Breast epithelium (tissue), 4 donors: Measurements from ENCODE around the gene PLD1. TPM values are rescaled to one million over a fixed set of nuclear protein-coding genes. Genes with fewer than 3 reads are reported as not detected.

Source experiments
- DNase-seq, 2 donors: peaks; one replicate each; pipeline ENCODE4 v3.0.0-alpha.2; 2019; ENCODE audit warnings: low spot score in 2 of 2
- H3K27ac ChIP-seq, 2 donors: fragments of 200-600 bp; sonication (generic) in 1 of 2; one replicate each; pipeline ENCODE4 v1.5.1; 2016 to 2019; ENCODE audit warnings: mild to moderate bottlenecking in 1 of 2
- H3K27me3 ChIP-seq, 2 donors: fragments of 200-600 bp; sonication (generic) in 1 of 2; one replicate each; pipeline versions ENCODE4 v1.5.1 to v1.6.0; 2017 to 2019; ENCODE audit warnings: control low read depth in 1 of 2, mild to moderate bottlenecking in 1 of 2
- H3K36me3 ChIP-seq: fragments of 200-600 bp; one replicate; pipeline ENCODE4 v1.5.1; 2019
- H3K4me1 ChIP-seq, 2 donors: fragments of 200-600 bp; sonication (generic); one replicate each; pipeline ENCODE4 v1.5.1; 2016 to 2019; ENCODE audit warnings: control low read depth in 1 of 2
- H3K4me3 ChIP-seq, 3 donors: fragments of 200-600 bp; sonication (generic); 1 replicate in 2 of 3; 2 replicates in 1 of 3; pipeline ENCODE4 v1.5.1; 2016 to 2019; ENCODE audit warnings: mild to moderate bottlenecking in 3 of 3, moderate library complexity in 2 of 3
- H3K9me3 ChIP-seq, 2 donors: fragments of 200-600 bp; sonication (generic) in 1 of 2; one replicate each; pipeline ENCODE4 v1.5.1; 2016 to 2019; ENCODE audit warnings: control low read depth in 1 of 2
- CTCF ChIP-seq, 3 donors: fragments of 450-650 bp; IDR thresholded peaks; one replicate each; pipeline ENCODE4 v1.5.1; 2016 to 2017; ENCODE audit warnings: antibody characterized with exemption in 3 of 3, mild to moderate bottlenecking in 3 of 3, moderate library complexity in 3 of 3
- POLR2A ChIP-seq: fragments of 450-650 bp; IDR thresholded peaks from one replicate; pipeline ENCODE4 v1.6.1; 2016; ENCODE audit warnings: antibody characterized with exemption, mild to moderate bottlenecking, moderate library complexity
- POLR2AphosphoS5 ChIP-seq, 3 donors: sonication (generic); formaldehyde crosslinking; IDR thresholded peaks; one replicate each; pipeline ENCODE4 v1.6.1; 2017; ENCODE audit warnings: antibody characterized with exemption in 3 of 3
- intact Hi-C: fragments of 100-400 bp; cut with DNase I; formaldehyde crosslinking; loops from one replicate; pipeline ENCODE4 v1.15.1; 2023; ENCODE audit warnings: low total_unique reads
- total RNA-seq, 3 donors: library from RNA; depleted of rRNA; stranded (reverse); fragments of >200 nt; gene quantifications; one replicate each; pipeline ENCODE4 v1.1.0, GENCODE V29; 2016

Gene PLD1
- total RNA-seq, 3 donors from 2014 or later: 21.1 to 36.9 (median 24.9) TPM

GRCh38 chr3:171850960-171851659 lies 40.8 kb upstream of the PLD1 start:
- Histone ChIP-seq H3K4me1 (no peaks in the 10 kb centered on the region), H3K4me3 (no peak overlapping the region), H3K9me3 (peaks cover 0 to 7% of the 10 kb centered on the region in 2 donors), H3K27ac (no peak overlapping the region), H3K36me3 (no peaks in the 10 kb centered on the region), H3K27me3 (no peaks in the 10 kb centered on the region)
- intact Hi-C loops: no loop called here
- DNase-seq: no peak
- TF ChIP-seq CTCF (IDR thresholded peaks at IDR 0.05): no peak
- TF ChIP-seq POLR2AphosphoS5 (IDR thresholded peaks at IDR 0.05): no peak
- no peak for TF ChIP-seq POLR2A

- no peaks in the 10 kb centered on the region for H3K4me1 ChIP-seq
- H3K36me3 ChIP-seq: no peaks in the 10 kb centered on the region
- H3K27ac ChIP-seq: no peak overlapping the region
- no peak overlapping the region for H3K4me3 ChIP-seq
- no peaks in the 10 kb centered on the region for H3K27me3 ChIP-seq
- no peak for TF ChIP-seq POLR2AphosphoS5 (IDR thresholded peaks at IDR 0.05)
- TF ChIP-seq POLR2A: no peak
- TF ChIP-seq CTCF (IDR thresholded peaks at IDR 0.05): no peak
- H3K9me3 ChIP-seq: peaks cover 0 to 7% of the 10 kb centered on the region in 2 donors
- no peak for DNase-seq
- intact Hi-C loops: no loop called here
Observed at GRCh38 chr3:171850320-171850959, 40.2 kb upstream of the PLD1 start.

GRCh38 chr3:171849617-171850319 lies 39.5 kb upstream of the PLD1 start:
- DNase-seq: no peak
- intact Hi-C loops: no loop called here
- Histone ChIP-seq H3K36me3 (no peaks in the 10 kb centered on the region), H3K9me3 (peaks cover 0 to 4% of the 10 kb centered on the region in 2 donors), H3K27ac (no peak overlapping the region), H3K27me3 (no peaks in the 10 kb centered on the region), H3K4me3 (no peak overlapping the region), H3K4me1 (no peaks in the 10 kb centered on the region)
- no peak for TF ChIP-seq POLR2A
- no peak for TF ChIP-seq CTCF (IDR thresholded peaks at IDR 0.05)
- no peak for TF ChIP-seq POLR2AphosphoS5 (IDR thresholded peaks at IDR 0.05)

GRCh38 chr3:171847595-171848259 lies 37.4 kb upstream of the PLD1 start:
- Histone ChIP-seq H3K36me3 (no peaks in the 10 kb centered on the region), H3K4me3 (no peak overlapping the region), H3K27me3 (no peaks in the 10 kb centered on the region), H3K9me3 (no peaks in the 10 kb centered on the region), H3K4me1 (no peaks in the 10 kb centered on the region), H3K27ac (no peak overlapping the region)
- intact Hi-C loops: no loop called here
- no peak for TF ChIP-seq POLR2A
- TF ChIP-seq CTCF (IDR thresholded peaks at IDR 0.05): no peak
- no peak for TF ChIP-seq POLR2AphosphoS5 (IDR thresholded peaks at IDR 0.05)
- DNase-seq: no peak
